Suppressor macrophage treated with lipopolysaccharide for 4 hours (primary cell): Measurements from ENCODE around the gene PIGL.

ENCODE experiments used
- DNase-seq: peaks from one replicate; pipeline ENCODE4 v3.0.0-alpha.2; 2020

Gene PIGL

GRCh38 chr17:16313139-16314090 lies 96.4 kb downstream of the PIGL start:
- DNase-seq, result no peak

DNA sequence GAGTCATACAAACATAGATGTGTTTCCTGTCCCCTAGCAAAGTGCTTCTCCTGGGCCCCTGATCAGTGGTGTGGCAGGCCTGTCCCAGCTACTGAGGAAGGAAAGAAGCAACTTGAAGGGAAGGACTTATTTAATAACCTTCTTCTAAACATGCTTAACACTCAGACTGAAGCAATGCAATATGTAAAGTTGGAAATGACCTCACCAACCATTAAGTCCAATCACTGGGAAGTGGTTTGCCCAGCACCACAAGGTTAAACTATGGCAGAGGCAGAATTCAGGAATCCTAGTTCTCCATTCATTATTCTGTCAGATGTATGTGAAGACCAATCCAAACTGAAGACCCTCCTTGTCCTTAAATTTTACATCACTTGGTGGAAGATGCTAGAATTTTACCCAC lies 97.2 kb downstream of the PIGL start:
- DNase-seq, result no peak

- no peak for DNase-seq
These were observed 97.8 kb downstream of the PIGL start for GRCh38 chr17:16314859-16315258.

- no peak for DNase-seq
These were observed 103.0 kb downstream of the PIGL start for GRCh38 chr17:16319969-16320368.

DNA sequence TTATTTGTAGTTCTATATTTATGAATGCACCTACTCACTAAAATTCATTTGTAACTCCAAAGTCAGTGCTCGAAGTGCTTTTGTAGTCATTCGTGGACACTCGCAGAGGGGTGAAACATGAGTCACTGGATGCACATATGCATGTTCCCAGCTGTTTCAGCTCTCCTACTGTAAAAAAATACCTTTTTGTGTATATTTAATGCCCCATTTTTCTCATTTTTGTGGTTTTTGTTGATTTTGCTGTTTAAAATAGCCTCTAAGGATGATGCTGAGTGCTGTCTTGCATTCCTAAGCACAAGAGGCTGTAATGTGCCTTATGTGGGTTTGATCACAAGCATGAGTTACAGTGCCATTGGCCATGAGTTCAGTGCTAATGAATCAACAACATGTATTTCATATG lies 105.6 kb downstream of the PIGL start:
- DNase-seq, result no peak

DNA sequence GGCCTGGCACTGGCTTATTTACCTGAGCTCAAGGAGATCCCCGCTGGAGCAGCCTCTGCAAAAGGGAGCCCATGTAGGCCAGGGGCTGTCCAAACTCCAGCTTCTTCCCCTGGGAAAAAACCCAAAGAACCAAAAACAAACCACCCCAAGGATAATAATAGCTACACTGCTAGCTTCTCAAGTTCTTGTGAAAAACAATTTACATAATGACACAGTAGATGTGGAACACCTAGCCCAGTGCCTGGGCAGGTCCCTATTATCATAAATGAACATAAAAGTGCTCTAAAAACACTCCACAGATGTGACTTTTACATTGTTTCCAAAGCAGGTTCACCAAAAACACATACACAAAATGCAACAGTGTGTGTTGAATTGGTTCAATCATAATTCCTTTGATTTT lies 109.0 kb downstream of the PIGL start:
- no peak for DNase-seq

DNA sequence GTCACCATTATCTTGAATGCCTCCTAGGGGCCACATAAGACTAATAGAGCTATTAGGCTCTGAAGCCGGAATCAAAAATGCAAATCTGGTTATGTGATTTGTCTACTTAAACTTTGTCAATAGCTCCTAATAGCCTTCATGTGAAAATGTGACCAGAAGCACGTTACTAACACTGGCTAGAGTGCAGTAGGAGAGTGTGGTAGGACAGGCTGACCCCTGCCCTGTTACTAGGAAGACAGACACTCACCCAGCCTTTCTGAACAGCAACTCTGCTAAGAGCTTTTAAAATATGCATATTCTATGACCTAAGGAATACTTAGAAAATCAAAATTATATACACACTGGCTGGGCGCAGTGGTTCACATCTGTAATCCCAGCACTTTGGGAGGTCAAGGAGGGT lies 110.0 kb downstream of the PIGL start:
- DNase-seq, result no peak

- no peak for DNase-seq
These were observed 112.0 kb downstream of the PIGL start for GRCh38 chr17:16328997-16329396.

GRCh38 chr17:16329519-16330271 lies 112.7 kb downstream of the PIGL start:
- DNase-seq, result no peak

DNA sequence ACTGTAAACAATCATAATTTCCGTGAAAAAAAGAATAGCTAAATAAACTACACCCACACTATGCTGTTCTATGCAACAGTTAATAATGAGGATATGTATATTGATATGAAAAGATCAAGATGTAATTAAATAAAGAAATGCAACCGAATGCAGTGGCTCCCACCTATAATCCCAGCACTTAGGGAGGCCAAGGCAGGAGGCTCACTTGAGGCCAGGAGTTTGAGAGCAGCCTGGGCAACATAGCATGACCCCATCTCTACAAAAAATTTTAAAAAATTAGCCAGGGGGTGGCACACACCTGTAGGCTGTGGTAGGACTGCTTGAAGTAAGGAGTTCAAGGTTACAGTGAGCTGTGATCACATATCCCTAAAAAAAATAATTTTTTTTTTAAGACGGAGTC lies 121.4 kb downstream of the PIGL start:
- no peak for DNase-seq

- DNase-seq, result no peak
These were observed 122.4 kb downstream of the PIGL start for GRCh38 chr17:16339402-16339801.

DNA sequence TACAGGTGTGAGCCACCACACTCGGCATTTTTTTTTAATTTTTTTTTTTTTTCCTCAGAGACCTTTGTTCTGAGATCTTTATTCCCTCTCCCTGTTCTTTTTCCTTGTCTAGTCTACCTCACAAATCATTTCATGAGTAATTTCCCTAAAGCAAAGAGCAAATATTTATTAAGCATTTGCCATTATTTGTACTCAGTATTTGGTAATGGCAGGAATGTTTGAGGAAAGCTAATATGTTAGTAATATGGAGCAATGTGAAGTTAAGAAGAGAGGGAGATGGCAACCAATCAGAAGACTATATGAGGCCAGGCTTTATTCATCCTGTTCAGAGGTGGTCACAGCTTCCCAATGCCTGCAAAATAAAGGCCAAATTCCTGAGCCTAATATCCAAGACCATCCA lies 122.9 kb downstream of the PIGL start:
- DNase-seq, result no peak

DNA sequence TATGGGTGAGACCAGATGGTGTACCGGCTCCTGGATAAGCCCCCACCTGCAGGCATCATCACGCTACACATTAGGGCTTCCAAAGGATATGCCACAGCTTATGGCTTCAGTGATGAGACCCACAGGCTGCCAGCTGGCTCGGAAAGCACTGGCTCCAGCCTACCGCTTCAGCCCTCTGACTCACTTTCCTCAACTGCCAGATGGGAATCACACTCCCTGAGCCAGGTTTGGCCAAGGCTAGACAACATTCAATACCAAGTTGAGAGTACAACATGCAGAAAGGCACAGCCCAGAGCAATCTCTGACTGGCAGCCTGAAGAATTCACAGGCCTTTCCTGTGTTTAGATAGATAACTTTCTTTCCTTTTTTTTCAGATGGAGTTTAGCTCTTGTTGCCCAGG lies 126.0 kb downstream of the PIGL start:
- DNase-seq, result no peak

- DNase-seq, result no peak
These were observed 126.6 kb downstream of the PIGL start for GRCh38 chr17:16343569-16343968.

DNA sequence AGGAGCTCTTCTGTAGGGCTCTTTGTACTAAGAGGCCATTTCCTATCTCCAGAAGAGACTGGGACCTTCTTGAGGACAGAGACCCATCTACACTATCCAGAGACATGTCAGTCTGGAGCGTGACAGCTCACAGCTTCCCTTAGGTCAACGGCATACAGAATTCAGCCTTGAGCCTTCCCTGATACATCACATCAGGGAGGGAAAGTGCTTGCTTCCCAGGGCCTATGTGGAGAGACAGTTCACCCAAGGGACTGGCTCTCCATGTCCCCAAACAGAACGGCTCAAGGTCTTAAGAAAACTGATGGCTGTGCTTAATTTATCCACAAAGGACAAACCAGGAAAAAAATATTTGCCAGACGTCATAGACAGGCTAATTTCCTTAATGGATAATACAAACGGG lies 128.6 kb downstream of the PIGL start:
- DNase-seq, result no peak

DNA sequence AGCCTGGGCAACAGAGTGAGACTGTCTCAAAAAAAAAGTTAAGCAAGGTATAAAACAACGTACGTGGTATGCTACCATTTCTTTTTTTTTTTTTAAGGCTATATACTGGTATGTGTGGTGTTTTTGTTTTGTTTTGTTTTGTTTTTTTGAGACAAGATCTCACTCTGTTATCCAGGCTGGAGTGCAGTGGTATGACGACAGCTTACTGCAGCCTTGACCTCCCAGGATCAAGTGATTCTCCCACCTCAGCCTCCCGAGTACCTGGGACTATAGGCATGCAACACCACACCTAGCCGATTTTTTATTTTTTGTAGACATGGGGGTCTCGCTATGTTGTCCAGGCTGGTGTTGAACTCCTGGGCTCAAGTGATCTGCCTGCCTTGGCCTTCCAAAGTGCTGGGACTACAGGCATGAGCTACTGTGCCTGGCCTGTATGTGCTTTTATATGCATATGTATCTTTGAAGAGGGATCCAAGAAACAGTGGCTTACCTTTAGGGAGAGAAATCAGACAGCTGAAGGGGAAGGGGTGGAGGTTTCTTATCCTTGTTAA lies 129.8 kb downstream of the PIGL start:
- DNase-seq, result no peak

GRCh38 chr17:16348586-16348985 lies 131.6 kb downstream of the PIGL start:
- no peak for DNase-seq

GRCh38 chr17:16349431-16349830 lies 132.4 kb downstream of the PIGL start:
- DNase-seq, result no peak

DNA sequence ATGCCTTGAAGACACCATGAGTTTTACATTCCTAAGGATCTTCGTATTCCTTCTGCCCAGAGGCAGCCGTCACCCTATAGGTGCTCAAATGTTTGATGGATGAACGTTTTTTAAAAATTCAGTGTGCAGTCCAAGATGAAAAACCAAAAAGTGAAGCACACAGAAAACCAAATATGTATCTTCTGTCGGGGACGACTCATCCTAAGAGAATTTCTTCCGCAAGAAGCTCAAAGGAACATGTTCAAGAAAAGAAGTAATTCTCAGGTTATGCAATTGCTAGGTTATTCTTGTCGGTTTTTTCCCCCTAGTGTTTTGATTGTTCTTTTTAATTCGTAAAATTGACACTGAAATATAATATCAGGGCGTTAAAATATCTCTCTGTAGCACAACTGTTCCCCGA lies 134.8 kb downstream of the PIGL start:
- no peak for DNase-seq

DNA sequence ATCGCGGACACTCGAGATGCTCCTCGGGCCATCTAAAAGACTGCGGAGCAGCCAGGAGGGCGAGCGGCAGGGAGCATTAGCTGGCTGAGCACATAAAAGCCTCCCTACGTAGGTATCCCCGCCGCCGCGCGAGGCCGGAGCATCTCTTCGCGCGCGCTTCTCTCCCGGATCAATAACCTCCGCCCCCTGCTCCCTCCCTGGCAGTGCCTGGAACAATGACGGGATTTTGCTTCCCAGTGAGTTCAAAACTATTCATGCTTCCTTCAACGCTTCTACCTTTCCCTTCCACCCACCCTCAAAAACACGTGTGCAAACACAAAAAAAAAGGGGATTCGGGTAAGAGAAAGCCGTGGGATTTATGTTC lies 135.3 kb downstream of the PIGL start:
- DNase-seq, result no peak

DNA sequence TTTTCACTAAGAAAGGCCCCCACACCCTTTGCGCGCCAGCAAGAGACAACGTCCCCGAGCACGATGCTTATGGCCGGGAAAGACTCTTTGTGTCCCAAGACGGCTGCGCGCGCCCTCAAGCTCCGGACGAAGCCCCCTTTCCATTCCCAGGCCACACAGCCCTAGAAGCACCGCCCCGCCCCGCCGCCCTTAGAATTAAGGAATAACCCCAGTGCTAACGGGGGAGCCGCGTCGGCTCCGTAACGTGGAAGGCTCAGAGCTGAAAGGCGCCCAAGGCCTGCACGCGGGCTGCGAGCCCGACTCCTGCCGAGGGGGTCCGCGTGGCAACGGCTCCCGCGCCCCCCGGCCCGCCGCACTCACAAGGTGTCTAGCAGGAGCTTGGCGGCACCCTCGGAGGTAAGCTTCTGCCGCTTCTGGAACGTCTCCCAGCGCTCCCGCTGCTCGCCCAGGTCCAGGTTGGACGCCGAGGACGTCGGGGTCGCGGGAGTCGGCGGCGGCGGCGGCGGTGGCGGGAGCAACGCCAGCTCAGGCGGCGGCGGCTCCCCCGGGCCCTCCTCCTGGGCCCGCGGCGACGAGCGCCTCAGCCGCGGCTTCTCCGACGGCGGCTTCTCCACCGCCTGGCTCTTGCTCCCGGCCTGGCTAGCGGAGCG lies 135.8 kb downstream of the PIGL start:
- DNase-seq, result peak; percentile 23

GRCh38 chr17:16353317-16354174 lies 136.5 kb downstream of the PIGL start, which contains the start of gene CENPV:
TSS of gene CENPV (minus strand) at chr17:16353469. CDS start at chr17:16353436, 33 bp downstream.
- DNase-seq, result peak; percentile 57
